ENCODE data around the gene RASL10B.

GRCh38 chr17:35708149-35708548 lies 23.3 kb upstream of the RASL10B start:
- no peak for TF ChIP-seq GABPA (IDR thresholded peaks at IDR 0.05; ENCODE audit: low read depth)
- TF ChIP-seq POLR2AphosphoS5 (IDR thresholded peaks at IDR 0.05; ENCODE audit: low read depth), result no peak

Data from HL-60 (cell line).